ENCODE data around the gene ARHGEF37.
"Not testable (repeated sequence)": the region's sequence is repeated elsewhere in the genome, so short reads cannot be mapped to it uniquely, and the experiment has no call there.

Gene ARHGEF37, protein sequence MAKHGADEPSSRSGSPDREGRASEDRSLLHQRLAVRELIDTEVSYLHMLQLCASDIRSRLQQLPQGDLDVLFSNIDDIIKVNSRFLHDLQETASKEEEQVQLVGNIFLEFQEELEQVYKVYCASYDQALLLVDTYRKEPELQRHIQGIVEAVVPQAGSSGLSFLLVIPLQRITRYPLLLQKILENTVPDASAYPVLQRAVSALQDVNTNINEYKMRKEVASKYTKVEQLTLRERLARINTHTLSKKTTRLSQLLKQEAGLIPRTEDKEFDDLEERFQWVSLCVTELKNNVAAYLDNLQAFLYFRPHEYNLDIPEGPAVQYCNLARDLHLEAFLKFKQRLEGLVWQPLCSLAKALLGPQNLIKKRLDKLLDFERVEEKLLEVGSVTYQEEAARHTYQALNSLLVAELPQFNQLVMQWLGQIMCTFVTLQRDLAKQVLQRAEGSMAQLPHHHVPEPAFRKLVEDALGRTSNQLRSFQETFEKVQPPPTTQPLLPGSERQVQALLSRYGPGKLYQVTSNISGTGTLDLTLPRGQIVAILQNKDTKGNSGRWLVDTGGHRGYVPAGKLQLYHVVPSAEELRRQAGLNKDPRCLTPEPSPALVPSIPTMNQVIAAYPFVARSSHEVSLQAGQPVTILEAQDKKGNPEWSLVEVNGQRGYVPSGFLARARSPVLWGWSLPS

DNA sequence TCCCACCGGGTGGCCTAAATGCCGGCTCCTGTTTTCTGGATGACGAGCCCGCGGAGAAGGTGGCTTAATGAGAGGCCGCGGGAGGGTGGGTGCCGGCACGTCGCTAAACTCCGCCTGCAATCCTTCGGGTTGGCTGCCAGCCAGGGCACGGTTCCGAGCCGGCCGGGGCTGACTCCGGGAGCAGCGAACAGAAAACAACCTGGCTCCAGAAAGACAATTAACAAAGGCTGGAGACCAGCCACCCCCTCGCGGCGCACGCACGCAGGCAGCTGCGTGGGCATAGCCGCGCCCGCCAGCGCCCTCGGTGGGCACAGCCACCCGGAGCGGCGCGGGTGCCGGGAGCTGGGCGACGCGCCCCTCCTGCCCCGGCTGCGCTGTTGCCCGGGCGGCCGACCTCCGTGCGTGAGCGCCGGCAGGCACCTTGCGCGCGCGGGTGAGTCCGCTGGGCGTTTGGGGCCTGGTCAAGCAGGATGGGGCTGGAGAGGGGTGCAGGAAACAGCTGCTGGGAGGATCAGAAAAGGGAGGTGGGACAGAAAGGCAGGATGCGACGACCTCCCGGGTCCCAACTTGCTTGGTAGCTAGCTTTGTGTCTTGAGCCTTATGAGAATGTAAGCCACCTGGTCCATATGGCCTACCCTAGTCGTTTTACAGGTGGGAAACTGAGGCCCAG lies at the start of gene ARHGEF37:
TSS of gene ARHGEF37 (plus strand) at position 307 of the 670 bp plus-strand sequence. CDS start 16,272 bp downstream, outside the sequence.
- Mint-ChIP-seq H3K9me3 (no peaks in the 10 kb centered on the region), H3K4me3 (peak within 1 kb of the TSS; percentile 76), H3K27ac (peak within 1 kb of the TSS; percentile 49), H3K4me1 (peaks cover 6% of the 10 kb centered on the region), H3K36me3 (no peaks in the 10 kb centered on the region), H3K27me3 (no peaks in the 10 kb centered on the region)
- peak; percentile 77 for ATAC-seq

DNA sequence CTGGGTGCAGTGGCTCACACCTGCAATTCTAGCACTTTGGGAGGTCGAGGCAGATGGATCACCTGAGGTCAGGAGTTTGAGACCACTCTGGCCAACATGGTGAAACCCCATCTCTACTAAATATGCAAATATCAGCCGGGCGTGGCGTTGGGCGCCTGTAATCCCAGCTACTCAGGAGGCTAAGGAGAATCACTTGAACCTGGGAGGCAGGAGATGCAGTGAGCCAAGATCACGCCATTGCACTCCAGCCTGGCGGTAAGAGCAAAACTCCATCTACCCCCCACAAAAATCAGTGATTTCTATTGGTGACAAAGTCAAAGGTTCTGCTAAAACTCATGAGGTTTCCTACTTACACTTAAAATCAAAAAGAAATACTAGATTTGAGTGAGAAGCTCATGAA lies 48.9 kb upstream of the ARHGEF37 start:
- no peak for ATAC-seq
- no peak overlapping the region for H3K4me3 Mint-ChIP-seq

DNA sequence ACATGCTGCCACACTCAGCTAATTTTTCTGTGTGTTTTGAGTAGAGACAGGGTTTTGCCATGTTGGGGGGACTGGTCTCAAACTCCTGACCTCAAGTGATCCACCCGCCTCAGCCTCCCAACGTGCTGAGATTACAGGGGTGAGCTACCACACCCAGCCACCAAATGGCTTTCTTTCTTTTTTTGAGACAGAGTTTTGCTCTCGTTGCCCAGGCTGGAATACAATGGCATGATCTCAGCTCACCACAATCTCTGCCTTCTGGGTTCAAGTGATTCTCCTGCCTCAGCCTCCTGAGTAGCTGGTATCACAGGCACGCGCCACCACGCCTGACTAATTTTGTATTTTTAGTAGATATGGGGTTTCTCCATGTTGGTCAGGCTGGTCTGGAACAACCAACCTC lies 45.5 kb upstream of the ARHGEF37 start:
- ATAC-seq, H3K27me3 Mint-ChIP-seq, H3K9me3 Mint-ChIP-seq, H3K4me3 Mint-ChIP-seq, H3K27ac Mint-ChIP-seq: not testable (repeated sequence)
- H3K36me3 Mint-ChIP-seq, result peaks cover 46% of the 10 kb centered on the region
- peaks cover 57% of the 10 kb centered on the region for H3K4me1 Mint-ChIP-seq

More for the DNA sequence above, 48.9 kb upstream of the ARHGEF37 start:
- Mint-ChIP-seq H3K9me3 (no peaks in the 10 kb centered on the region), H3K4me1 (peaks cover 73% of the 10 kb centered on the region), H3K27me3 (no peaks in the 10 kb centered on the region), H3K36me3 (peaks cover 41% of the 10 kb centered on the region), H3K27ac (no peak overlapping the region)

DNA sequence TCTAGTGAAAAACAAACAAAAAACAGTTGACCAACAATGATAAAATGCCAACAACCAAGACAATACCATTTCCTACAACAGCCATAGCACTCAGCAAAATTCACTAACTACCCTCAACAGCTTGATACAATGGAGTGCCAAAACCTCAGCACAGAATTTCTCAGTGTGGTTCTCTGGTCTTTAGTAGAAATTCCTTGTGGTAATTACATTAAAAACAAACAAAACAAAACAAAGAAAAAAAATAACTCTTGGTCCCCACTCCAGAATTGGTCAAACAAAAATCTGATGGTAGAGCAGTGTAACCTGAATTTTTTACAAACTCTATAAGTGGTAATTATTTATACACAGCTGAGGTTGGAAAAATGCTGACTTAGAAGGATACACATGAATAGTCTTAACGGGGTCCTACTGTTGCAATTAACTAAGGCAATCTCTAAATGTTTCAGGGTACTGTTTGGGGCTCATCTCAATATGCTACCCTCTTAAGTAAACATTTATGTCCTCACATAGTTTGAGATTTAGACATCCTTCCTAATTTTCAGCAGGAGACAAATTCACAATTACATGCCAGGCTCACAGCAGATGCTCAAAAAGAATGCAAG lies 43.8 kb upstream of the ARHGEF37 start:
- H3K4me3 Mint-ChIP-seq, result no peak overlapping the region
- peaks cover 58% of the 10 kb centered on the region for H3K4me1 Mint-ChIP-seq
- H3K27ac Mint-ChIP-seq, result no peak overlapping the region
- H3K27me3 Mint-ChIP-seq, result no peaks in the 10 kb centered on the region
- H3K9me3 Mint-ChIP-seq, result no peaks in the 10 kb centered on the region
- peaks cover 46% of the 10 kb centered on the region for H3K36me3 Mint-ChIP-seq
- ATAC-seq, result no peak

DNA sequence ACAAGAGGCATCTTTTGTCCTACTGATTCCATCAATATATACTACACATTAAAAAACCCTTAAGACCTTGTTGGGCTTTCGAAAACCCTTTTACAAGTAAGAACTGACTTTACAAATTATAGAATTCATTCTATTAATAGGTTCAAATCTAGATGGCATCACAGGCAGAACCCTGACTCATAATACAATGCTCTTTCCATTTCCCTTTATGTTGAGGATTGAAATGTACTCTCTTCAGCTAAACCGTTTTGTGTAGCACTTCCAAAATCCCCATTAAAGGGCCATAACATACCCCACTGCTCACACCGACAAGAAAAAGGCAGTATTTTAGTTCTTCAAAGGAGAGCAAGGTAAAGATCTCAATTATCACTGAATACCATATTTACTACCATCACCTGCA lies 41.2 kb upstream of the ARHGEF37 start:
- Mint-ChIP-seq H3K27ac (no peak overlapping the region), H3K9me3 (no peaks in the 10 kb centered on the region)
- ATAC-seq, result no peak

DNA sequence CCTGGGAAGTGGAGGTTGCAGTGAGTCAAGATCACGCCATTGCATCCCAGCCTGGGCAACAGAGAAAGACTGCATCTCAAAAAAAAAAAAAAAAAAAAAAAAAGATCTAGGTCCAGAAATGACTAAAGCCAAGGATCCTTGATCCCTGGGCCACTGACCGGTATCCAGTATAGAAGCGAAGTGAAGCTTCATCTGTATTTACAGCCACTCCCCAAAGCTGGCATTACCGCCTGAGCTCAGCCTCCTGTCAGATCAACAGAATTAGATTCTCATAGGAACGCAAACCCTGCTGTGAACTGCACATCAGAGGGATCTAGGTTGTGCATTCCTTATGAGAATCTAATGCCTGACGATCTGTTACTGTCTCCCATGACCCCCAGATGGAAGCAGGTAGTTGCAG lies 39.4 kb upstream of the ARHGEF37 start:
- peaks cover 49% of the 10 kb centered on the region for H3K4me1 Mint-ChIP-seq
- no peak overlapping the region for H3K27ac Mint-ChIP-seq
- peaks cover 35% of the 10 kb centered on the region for H3K36me3 Mint-ChIP-seq
- no peaks in the 10 kb centered on the region for H3K27me3 Mint-ChIP-seq
- ATAC-seq, result no peak
- H3K9me3 Mint-ChIP-seq, result no peaks in the 10 kb centered on the region
- no peak overlapping the region for H3K4me3 Mint-ChIP-seq

More for the DNA sequence above, 41.2 kb upstream of the ARHGEF37 start:
- peaks cover 49% of the 10 kb centered on the region for H3K4me1 Mint-ChIP-seq
- no peaks in the 10 kb centered on the region for H3K27me3 Mint-ChIP-seq
- no peak overlapping the region for H3K4me3 Mint-ChIP-seq
- peaks cover 36% of the 10 kb centered on the region for H3K36me3 Mint-ChIP-seq

DNA sequence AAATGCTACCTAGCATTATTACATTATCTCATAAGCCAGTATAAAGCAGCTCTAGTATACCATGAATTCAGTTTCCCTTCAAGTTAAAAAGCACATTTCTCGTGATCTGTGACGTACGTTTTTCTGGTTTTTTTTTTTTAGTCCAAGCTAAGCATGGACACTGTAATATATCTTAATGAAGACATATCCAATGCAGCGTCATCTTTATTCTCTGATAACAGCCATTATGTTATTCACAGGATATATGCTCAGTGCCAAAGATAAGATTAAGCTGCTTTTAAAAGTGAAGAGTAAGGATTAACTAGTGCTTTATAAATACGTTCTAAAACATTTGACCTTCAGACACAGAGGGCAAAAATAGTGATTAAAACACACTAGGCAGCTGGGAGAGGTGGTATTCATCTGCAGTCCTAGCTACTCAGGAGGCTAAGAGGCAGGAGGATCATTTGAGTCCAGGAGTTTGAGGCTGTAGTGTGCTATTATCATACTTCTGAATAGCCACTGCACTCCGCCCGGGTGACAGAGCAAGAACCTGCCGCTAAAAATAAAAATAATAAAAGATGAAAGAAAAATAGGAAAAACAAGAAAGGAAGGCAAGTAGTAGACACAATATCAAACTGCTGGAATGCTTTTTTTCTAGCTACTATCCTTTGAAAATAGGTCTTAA lies 37.8 kb upstream of the ARHGEF37 start:
- Mint-ChIP-seq H3K36me3 (peaks cover 35% of the 10 kb centered on the region), H3K27ac (peak overlapping the region; percentile 58), H3K27me3 (no peaks in the 10 kb centered on the region), H3K4me1 (peaks cover 50% of the 10 kb centered on the region), H3K4me3 (no peak overlapping the region), H3K9me3 (no peaks in the 10 kb centered on the region)
- no peak for ATAC-seq

DNA sequence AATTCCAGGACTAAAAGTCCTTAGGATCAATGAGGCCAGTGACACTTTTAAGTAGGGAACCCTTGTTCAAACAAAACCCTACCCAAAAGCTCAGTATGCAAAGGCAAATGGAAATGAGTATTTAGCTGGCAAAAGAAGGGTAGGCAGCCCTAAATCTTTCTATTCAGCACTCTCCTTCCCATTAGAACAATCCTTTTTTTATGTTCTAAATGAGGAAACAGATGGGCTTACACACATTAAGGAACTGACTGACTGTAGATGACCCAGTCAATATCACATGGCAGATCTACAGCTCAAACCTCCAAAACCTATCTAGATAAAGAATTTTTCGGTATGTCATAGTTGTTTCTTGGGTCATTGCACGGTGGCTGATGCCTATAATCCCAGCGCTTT lies 37.3 kb upstream of the ARHGEF37 start:
- Mint-ChIP-seq H3K36me3 (peaks cover 37% of the 10 kb centered on the region), H3K4me3 (no peak overlapping the region), H3K9me3 (no peaks in the 10 kb centered on the region), H3K4me1 (peaks cover 54% of the 10 kb centered on the region), H3K27ac (peak overlapping the region; percentile 58), H3K27me3 (no peaks in the 10 kb centered on the region)
- ATAC-seq, result no peak

DNA sequence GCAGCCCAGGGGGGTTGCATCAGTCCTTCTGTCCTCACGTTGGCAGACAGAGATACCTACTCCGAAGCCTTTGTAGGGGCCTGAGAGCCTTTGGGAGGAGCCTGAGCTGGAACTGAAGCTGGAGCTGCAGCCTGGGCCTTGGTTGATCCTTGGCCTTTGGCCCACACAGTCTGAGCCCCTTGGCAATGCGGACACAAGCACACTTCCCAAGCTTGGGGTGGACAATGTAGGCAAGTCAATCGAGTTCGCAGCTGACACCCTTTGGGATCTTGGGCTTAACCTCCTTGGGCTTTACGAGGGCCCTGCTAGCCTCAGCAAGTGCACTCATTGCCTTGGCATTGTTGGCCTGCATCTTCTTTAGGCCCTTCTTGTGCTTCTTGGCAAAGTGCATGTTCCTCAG lies 36.0 kb upstream of the ARHGEF37 start:
- Mint-ChIP-seq H3K27me3 (no peaks in the 10 kb centered on the region), H3K4me3 (no peak overlapping the region), H3K36me3 (peaks cover 44% of the 10 kb centered on the region), H3K27ac (no peak overlapping the region), H3K9me3 (no peaks in the 10 kb centered on the region), H3K4me1 (peaks cover 52% of the 10 kb centered on the region)
- ATAC-seq, result no peak

DNA sequence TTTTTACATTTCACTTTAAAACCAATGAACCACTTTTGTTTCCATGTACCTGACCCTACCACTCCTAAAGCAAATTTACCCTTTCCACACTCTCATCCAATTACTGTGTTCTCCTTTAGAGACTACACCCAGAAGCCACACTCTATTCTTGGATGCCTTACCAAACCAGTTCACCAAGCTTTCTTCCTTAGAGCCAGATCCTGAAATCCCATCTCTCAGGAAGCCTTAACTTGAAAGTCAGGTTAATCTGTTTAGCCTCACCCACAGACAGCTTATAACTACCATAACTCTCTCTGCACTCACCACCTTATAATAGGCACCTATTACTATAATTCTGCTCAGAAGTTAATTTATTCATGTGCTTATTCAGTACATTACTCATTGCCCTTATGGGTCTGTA lies 34.3 kb upstream of the ARHGEF37 start:
- H3K4me3 Mint-ChIP-seq, result no peak overlapping the region
- H3K27me3 Mint-ChIP-seq, result no peaks in the 10 kb centered on the region
- peak overlapping the region; percentile 23 for H3K27ac Mint-ChIP-seq

DNA sequence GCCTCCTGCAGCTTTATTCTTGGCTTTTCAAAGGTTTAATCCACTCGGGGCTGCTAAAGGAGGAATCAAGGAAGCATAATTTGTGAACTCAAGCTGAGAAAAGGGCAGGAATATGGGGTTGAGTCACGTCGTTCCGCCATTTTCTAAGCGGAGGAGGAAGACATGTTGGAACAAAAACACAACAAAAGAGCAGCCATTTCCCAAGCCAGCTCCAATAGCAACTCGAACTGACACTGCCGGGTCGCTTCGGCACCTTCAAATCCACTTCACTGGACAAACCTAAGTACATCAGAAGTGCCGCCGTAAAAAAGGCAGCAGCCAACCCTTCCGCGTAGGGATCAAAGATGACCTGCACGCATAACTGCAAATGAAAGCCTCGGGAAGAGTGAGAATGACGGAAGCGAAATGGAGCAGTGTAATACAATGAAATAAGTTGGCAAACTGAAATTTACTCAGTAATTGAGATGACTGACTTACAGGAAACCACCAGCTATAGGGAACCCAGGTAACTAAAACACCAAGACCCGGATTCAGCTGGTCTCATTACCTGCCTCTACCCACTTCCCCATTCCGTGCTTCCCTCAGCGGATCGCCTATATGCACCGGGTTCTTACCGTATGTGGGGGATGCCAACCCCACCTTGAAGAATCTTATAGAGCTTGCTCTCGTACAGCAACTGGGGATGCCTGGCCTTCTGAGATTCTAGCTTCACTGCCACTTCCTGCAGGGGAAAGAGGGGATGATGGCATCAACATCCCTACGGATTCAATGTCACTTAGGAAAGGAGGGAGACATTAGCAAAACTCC lies 31.6 kb upstream of the ARHGEF37 start:
- H3K9me3 Mint-ChIP-seq, result no peaks in the 10 kb centered on the region
- H3K36me3 Mint-ChIP-seq, result peaks cover 39% of the 10 kb centered on the region
- H3K27ac Mint-ChIP-seq, result peak overlapping the region; percentile 100
- no peaks in the 10 kb centered on the region for H3K27me3 Mint-ChIP-seq
- H3K4me1 Mint-ChIP-seq, result peaks cover 38% of the 10 kb centered on the region
- ATAC-seq, result peak; percentile 69
- peak overlapping the region; percentile 99 for H3K4me3 Mint-ChIP-seq

More for the DNA sequence above, 34.3 kb upstream of the ARHGEF37 start:
- H3K4me1 Mint-ChIP-seq, result peaks cover 52% of the 10 kb centered on the region
- H3K9me3 Mint-ChIP-seq, result no peaks in the 10 kb centered on the region
- no peak for ATAC-seq
- H3K36me3 Mint-ChIP-seq, result peaks cover 46% of the 10 kb centered on the region

DNA sequence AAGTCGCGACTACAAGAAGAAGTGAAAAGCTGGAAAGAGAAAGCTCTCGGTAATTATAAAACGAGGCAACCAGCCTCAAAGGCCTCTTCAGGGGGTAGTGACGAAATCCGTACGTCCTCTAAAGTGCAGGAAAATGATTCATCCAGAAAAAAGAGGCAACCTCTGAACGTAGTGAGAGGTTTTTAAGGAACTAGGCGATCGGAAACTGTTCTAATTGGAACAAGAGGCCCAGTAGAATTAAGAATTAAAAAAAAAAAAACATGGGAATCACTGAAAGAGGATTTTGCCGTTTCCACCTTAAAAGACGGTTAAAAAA lies 31.1 kb upstream of the ARHGEF37 start:
- H3K27ac Mint-ChIP-seq, result peak overlapping the region; percentile 100
- no peak for ATAC-seq
- H3K9me3 Mint-ChIP-seq, result no peaks in the 10 kb centered on the region
- peak overlapping the region; percentile 99 for H3K4me3 Mint-ChIP-seq
- no peaks in the 10 kb centered on the region for H3K27me3 Mint-ChIP-seq
- H3K36me3 Mint-ChIP-seq, result peaks cover 35% of the 10 kb centered on the region
- H3K4me1 Mint-ChIP-seq, result peaks cover 38% of the 10 kb centered on the region

DNA sequence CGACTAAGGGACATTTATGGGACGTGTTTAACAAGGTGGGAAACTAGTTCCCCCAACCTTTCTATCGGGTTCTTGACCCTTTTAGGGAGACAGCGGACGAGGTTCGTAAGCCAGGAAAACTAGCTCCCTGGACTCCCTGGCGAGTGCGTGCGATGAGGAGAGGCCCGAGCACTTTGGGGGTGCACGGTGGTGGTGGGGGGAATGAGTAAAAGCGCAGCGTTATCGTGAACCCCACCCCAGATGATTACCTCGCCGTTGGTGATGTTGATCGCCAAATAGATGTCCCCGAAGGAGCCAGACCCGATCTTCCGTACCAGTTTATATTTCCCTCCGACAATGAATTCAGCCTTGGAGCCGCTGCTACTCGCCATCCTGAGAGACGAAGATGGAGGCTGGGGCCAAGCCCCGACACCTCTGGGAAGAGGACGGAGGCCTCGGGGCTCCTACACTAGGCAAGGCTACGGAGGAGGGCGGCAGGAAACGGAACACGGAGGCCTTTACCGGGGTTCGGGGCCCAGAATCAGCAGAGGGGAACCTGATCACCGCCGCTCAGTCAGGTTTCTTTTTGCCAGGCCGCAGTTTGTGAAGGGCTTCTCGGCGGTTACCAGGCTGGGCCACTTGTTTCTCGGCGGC lies 30.6 kb upstream of the ARHGEF37 start:
- Mint-ChIP-seq H3K27me3 (no peaks in the 10 kb centered on the region), H3K4me3 (peak overlapping the region; percentile 99), H3K4me1 (peaks cover 34% of the 10 kb centered on the region), H3K36me3 (peaks cover 31% of the 10 kb centered on the region), H3K9me3 (no peaks in the 10 kb centered on the region), H3K27ac (peak overlapping the region; percentile 100)
- ATAC-seq, result peak; percentile 10

Measured in stimulated activated memory B cell treated with anti-CD40 and anti-IgM and Interleukin-4, amounts not matched to agents 10 μg/mL and 1 μg/mL and 100 μg/mL, for 72 hours (primary cell).